Transverse colon (tissue), 4 donors: Measurements from ENCODE around the gene ZNF653.
A peak's percentile ranks its signal among the peaks of the same experiment; 100 is the strongest.

Experiments
- POLR2A ChIP-seq: fragments of 450-650 bp; IDR thresholded peaks from one replicate; pipeline ENCODE4 v1.6.1; 2016; ENCODE audit warnings: antibody characterized with exemption, mild to moderate bottlenecking, moderate library complexity
- POLR2AphosphoS5 ChIP-seq, 3 donors: sonication (generic); formaldehyde crosslinking; IDR thresholded peaks; one replicate each; pipeline ENCODE4 v1.6.1; 2016; ENCODE audit warnings: antibody characterized with exemption in 3 of 3
- TF ChIP-seq, protein P1 (sequence below), 5 experiments: fragments of 200-600 bp in 3 of 5; fragments of 450-650 bp in 2 of 5; sonication (generic) in 3 of 5; IDR thresholded peaks; 1 replicate in 2 of 5; 2 replicates in 3 of 5; pipeline ENCODE4 v1.5.1; 2016 to 2017; ENCODE audit warnings: antibody characterized with exemption in 5 of 5, inconsistent platforms in 3 of 5, mild to moderate bottlenecking in 2 of 5, moderate library complexity in 1 of 5

DNA sequence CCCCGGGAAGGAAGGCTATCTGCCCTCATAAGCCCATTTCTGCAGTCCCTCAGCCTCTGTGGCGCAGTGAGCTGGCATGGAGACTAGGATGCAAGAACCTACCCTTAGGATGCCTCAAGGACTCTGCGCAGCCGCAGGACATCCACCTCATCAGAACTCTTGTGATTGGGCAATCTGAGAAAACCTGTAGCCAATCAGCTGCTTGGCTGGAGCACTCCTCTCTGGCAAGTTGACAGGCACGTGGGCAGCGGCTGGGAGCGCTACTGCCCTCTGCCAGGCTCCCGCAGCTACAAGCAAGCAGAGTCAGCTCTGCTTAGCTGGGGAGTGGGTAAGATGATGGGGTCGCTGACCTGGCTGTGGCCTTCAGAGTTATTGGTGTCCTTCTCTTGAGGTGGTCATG, 24.8 kb upstream of the ZNF653 start:
- no peak for TF ChIP-seq POLR2A
- TF ChIP-seq, protein P1, sequence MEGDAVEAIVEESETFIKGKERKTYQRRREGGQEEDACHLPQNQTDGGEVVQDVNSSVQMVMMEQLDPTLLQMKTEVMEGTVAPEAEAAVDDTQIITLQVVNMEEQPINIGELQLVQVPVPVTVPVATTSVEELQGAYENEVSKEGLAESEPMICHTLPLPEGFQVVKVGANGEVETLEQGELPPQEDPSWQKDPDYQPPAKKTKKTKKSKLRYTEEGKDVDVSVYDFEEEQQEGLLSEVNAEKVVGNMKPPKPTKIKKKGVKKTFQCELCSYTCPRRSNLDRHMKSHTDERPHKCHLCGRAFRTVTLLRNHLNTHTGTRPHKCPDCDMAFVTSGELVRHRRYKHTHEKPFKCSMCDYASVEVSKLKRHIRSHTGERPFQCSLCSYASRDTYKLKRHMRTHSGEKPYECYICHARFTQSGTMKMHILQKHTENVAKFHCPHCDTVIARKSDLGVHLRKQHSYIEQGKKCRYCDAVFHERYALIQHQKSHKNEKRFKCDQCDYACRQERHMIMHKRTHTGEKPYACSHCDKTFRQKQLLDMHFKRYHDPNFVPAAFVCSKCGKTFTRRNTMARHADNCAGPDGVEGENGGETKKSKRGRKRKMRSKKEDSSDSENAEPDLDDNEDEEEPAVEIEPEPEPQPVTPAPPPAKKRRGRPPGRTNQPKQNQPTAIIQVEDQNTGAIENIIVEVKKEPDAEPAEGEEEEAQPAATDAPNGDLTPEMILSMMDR (IDR thresholded peaks at IDR 0.05) = no peak
- peak in 1 of 3 donors; percentile 18 for TF ChIP-seq POLR2AphosphoS5 (IDR thresholded peaks at IDR 0.05)
